Measurements from ENCODE around the gene S100A11.
"Not testable (repeated sequence)": the region's sequence is repeated elsewhere in the genome, so short reads cannot be mapped to it uniquely, and the experiment has no call there.

Gene S100A11

GRCh38 chr1:152036267-152037216 lies at the start of gene S100A11:
TSS of gene S100A11 (minus strand) at chr1:152037004. CDS start at chr1:152036915, 89 bp downstream.
- TF ChIP-seq CTCF (IDR thresholded peaks at IDR 0.05): no peak
- Histone ChIP-seq H3K9me3 (ENCODE audit: control insufficient read depth, low read length) (no peaks in the 10 kb centered on the region), H3K9ac (peak within 1 kb of the TSS; percentile 83), H3K79me2 (no peaks in the 10 kb centered on the region), H3K27ac (peak within 1 kb of the TSS; percentile 100), H2AFZ (peak within 1 kb of the TSS; percentile 87), H3K36me3 (ENCODE audit: control insufficient read depth, insufficient read depth, low read length) (no peaks in the 10 kb centered on the region), H3K27me3 (ENCODE audit: control insufficient read depth, insufficient read depth, low read length) (no peaks in the 10 kb centered on the region), H3K4me1 (peaks cover 21% of the 10 kb centered on the region), H3K4me3 (ENCODE audit: low read depth, low read length) (peak within 1 kb of the TSS; percentile 83), H3K4me2 (ENCODE audit: low read length) (peak within 1 kb of the TSS; percentile 73)

GRCh38 chr1:152084853-152085252 lies 48.0 kb upstream of the S100A11 start:
- no peaks in the 10 kb centered on the region for H3K27me3 ChIP-seq (ENCODE audit: control insufficient read depth, insufficient read depth, low read length)

GRCh38 chr1:152081026-152081425 lies 44.2 kb upstream of the S100A11 start:
- H3K9ac ChIP-seq; H3K4me1 ChIP-seq; H3K27me3 ChIP-seq (ENCODE audit: control insufficient read depth, insufficient read depth, low read length); H3K27ac ChIP-seq; H3K4me3 ChIP-seq (ENCODE audit: low read depth, low read length); H3K4me2 ChIP-seq (ENCODE audit: low read length); H3K79me2 ChIP-seq; H3K9me3 ChIP-seq (ENCODE audit: control insufficient read depth, low read length); H2AFZ ChIP-seq; H3K36me3 ChIP-seq (ENCODE audit: control insufficient read depth, insufficient read depth, low read length): not testable (repeated sequence)

More at GRCh38 chr1:152084853-152085252, 48.0 kb upstream of the S100A11 start:
- H3K79me2 ChIP-seq: no peaks in the 10 kb centered on the region
- no peak for TF ChIP-seq CTCF (IDR thresholded peaks at IDR 0.05)
- no peak overlapping the region for H2AFZ ChIP-seq
- no peaks in the 10 kb centered on the region for H3K9me3 ChIP-seq (ENCODE audit: control insufficient read depth, low read length)
- H3K36me3 ChIP-seq (ENCODE audit: control insufficient read depth, insufficient read depth, low read length): no peaks in the 10 kb centered on the region
- H3K4me1 ChIP-seq: no peaks in the 10 kb centered on the region
- no peak overlapping the region for H3K9ac ChIP-seq
- H3K4me2 ChIP-seq (ENCODE audit: low read length): no peak overlapping the region
- no peak overlapping the region for H3K4me3 ChIP-seq (ENCODE audit: low read depth, low read length)
- H3K27ac ChIP-seq: no peak overlapping the region

GRCh38 chr1:152080494-152080893 lies 43.7 kb upstream of the S100A11 start:
- H3K27me3 ChIP-seq (ENCODE audit: control insufficient read depth, insufficient read depth, low read length); H3K27ac ChIP-seq; H2AFZ ChIP-seq; H3K4me2 ChIP-seq (ENCODE audit: low read length); H3K79me2 ChIP-seq; H3K4me1 ChIP-seq; H3K9ac ChIP-seq; H3K9me3 ChIP-seq (ENCODE audit: control insufficient read depth, low read length); H3K36me3 ChIP-seq (ENCODE audit: control insufficient read depth, insufficient read depth, low read length); H3K4me3 ChIP-seq (ENCODE audit: low read depth, low read length): not testable (repeated sequence)

DNA sequence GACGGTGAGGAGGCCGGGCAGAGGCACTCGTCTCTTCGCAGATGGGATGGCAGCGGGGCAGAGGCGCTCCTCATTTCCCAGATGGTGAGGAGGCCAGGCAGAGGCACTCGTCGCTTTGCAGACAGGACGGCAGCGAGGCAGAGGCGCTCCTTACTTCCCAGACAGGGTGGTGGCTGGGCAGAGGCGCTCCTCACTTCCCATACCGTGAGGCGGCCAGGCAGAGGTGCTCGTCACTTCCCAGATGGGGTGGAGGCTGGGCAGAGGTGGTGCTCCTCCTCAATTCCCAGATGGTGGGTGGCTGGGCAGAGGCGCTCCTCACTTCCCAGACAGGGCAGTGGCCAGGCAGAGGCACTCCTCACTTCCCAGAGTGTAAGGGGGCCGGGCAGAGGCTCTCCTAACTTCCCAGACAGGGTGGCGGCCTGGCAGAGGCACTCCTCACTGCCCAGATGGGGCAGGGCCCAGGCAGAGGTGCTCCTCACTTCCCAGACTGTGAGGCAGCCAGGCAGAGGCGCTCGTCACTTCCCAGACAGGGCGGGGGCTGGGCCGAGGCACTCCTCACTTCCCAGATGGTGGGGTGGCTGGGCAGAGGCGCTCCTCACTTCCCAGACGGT lies 42.1 kb upstream of the S100A11 start:
- H3K4me1 ChIP-seq: no peaks in the 10 kb centered on the region
- no peaks in the 10 kb centered on the region for H3K27me3 ChIP-seq (ENCODE audit: control insufficient read depth, insufficient read depth, low read length)
- H3K9me3 ChIP-seq (ENCODE audit: control insufficient read depth, low read length): no peaks in the 10 kb centered on the region
- no peak overlapping the region for H3K4me2 ChIP-seq (ENCODE audit: low read length)
- H3K79me2 ChIP-seq: no peaks in the 10 kb centered on the region
- H3K9ac ChIP-seq: no peak overlapping the region
- H3K4me3 ChIP-seq (ENCODE audit: low read depth, low read length): no peak overlapping the region
- no peak overlapping the region for H3K27ac ChIP-seq
- no peaks in the 10 kb centered on the region for H3K36me3 ChIP-seq (ENCODE audit: control insufficient read depth, insufficient read depth, low read length)
- no peak for TF ChIP-seq CTCF (IDR thresholded peaks at IDR 0.05)
- H2AFZ ChIP-seq: no peak overlapping the region
